Skin of body (tissue), 2 donors: Measurements from ENCODE around the gene GPRASP1. TPM values are rescaled to one million over a fixed set of nuclear protein-coding genes. Genes with fewer than 3 reads are reported as not detected.

ENCODE experiments used
- small RNA-seq: library from RNA; depleted of rRNA; stranded (forward); fragments of <200 nt; gene quantifications from one replicate; pipeline ENCODE3, GENCODE V24; 2014; ENCODE audit warnings: low replicate concordance
- total RNA-seq: library from RNA; depleted of rRNA; stranded (reverse); fragments of >200 nt; gene quantifications from one replicate; pipeline ENCODE4 v1.2.3, GENCODE V29; 2014

GPRASP1 gene
- total RNA-seq, 1 donor from 2014 or later: 12.4 TPM

Small RNA genes within 50 kb of the gene (small RNA-seq; reads per million reads assigned to genes)
- not detected for gene RNU6-589P

Other genes starting within 250 kb of the GPRASP1 start
- gene NXF2B, start 211.5 kb upstream of the GPRASP1 start, total RNA-seq: not detected
- not detected for gene TCP11X2, start 179.7 kb upstream of the GPRASP1 start, total RNA-seq
- gene TMSB15A, start 134.7 kb upstream of the GPRASP1 start, total RNA-seq: 9.3 TPM
- 21.6 TPM for gene ARMCX5, start 52.0 kb upstream of the GPRASP1 start, total RNA-seq
- 24.9 TPM for gene GPRASP2, start 61.0 kb downstream of the GPRASP1 start, total RNA-seq
- gene GPRASP3, start 69.3 kb downstream of the GPRASP1 start, total RNA-seq: 8.4 TPM